ENCODE measurements around the gene PTPRU. TPM values are rescaled to one million over a fixed set of nuclear protein-coding genes. Genes with fewer than 3 reads are reported as not detected.

Gene PTPRU
- total RNA-seq, 1 experiment from 2014 or later = 45.5 TPM

DNA sequence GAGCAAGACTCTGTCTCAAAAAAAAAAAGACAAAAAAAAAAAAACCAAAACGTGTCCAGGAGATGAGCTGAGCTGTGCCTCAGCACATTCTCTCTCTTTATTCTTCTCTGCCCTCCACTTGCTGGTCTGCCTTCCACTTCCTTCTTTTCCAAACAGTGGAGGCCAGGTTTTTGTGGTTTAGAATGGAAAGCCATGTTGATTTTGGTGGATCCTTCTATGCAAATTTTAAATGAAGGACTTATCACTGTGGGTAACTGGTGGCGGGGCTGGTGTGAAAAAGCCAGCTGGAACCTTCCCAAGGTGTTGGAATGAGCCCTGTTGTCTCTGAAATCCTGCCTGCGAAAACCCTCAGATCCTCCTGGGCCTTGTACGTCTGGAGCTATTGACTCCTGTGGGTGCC is 61.9 kb downstream of the PTPRU start:
- H3K4ac ChIP-seq (ENCODE audit: low read depth, low read length) = no peak overlapping the region
- H2AFZ ChIP-seq (ENCODE audit: low read length) = no peak overlapping the region
- no peak overlapping the region for H3K4me3 Mint-ChIP-seq
- no peak overlapping the region for H3K23ac ChIP-seq (ENCODE audit: insufficient read length, low read depth, low read length)
- H3K36me3 Mint-ChIP-seq (ENCODE audit: insufficient read depth in 1 of 3, low read depth in 3 of 3) = peaks cover 8 to 43% (median 42%) of the 10 kb centered on the region in 3 experiments; a peak in 6 of 7 replicates
- no peaks in the 10 kb centered on the region for H3K23me2 ChIP-seq (ENCODE audit: insufficient read length, low read depth, low read length, poor library complexity, severe bottlenecking)
- H3K56ac ChIP-seq (ENCODE audit: insufficient read length, low read depth, low read length) = no peak overlapping the region
- no peak overlapping the region for H2BK20ac ChIP-seq (ENCODE audit: low read depth, low read length, poor library complexity, severe bottlenecking)
- H3K79me1 ChIP-seq (ENCODE audit: insufficient read depth, low read depth, low read length, poor library complexity, severe bottlenecking) = no peaks in the 10 kb centered on the region
- TF ChIP-seq, protein P1, sequence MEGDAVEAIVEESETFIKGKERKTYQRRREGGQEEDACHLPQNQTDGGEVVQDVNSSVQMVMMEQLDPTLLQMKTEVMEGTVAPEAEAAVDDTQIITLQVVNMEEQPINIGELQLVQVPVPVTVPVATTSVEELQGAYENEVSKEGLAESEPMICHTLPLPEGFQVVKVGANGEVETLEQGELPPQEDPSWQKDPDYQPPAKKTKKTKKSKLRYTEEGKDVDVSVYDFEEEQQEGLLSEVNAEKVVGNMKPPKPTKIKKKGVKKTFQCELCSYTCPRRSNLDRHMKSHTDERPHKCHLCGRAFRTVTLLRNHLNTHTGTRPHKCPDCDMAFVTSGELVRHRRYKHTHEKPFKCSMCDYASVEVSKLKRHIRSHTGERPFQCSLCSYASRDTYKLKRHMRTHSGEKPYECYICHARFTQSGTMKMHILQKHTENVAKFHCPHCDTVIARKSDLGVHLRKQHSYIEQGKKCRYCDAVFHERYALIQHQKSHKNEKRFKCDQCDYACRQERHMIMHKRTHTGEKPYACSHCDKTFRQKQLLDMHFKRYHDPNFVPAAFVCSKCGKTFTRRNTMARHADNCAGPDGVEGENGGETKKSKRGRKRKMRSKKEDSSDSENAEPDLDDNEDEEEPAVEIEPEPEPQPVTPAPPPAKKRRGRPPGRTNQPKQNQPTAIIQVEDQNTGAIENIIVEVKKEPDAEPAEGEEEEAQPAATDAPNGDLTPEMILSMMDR (conservative IDR thresholded peaks at IDR 0.05) = no peak
- no peak overlapping the region for H4K8ac ChIP-seq (replicated peaks; ENCODE audit: insufficient read length, low read depth, low read length)
- no peaks in the 10 kb centered on the region for H3K4me1 ChIP-seq (ENCODE audit: insufficient read depth, low read length)
- H3K4me1 Mint-ChIP-seq = peaks cover 8 to 13% of the 10 kb centered on the region in 2 experiments
- H3K27me3 ChIP-seq (ENCODE audit: insufficient read depth, low read length) = no peaks in the 10 kb centered on the region
- H4K20me1 ChIP-seq (ENCODE audit: control insufficient read depth, insufficient read depth, insufficient read length) = no peaks in the 10 kb centered on the region
- no peak for DNase-seq
- H3K18ac ChIP-seq (ENCODE audit: insufficient read length, low read depth, low read length) = no peak overlapping the region
- no peak overlapping the region for H2BK15ac ChIP-seq (ENCODE audit: low read depth, low read length)
- no peak overlapping the region for H2BK5ac ChIP-seq (ENCODE audit: insufficient read length, low read length)
- no peaks in the 10 kb centered on the region for H3K27me3 Mint-ChIP-seq (ENCODE audit: low read depth)
- no peak overlapping the region for H4K5ac ChIP-seq (ENCODE audit: insufficient read length, low read depth, low read length)
- no peaks in the 10 kb centered on the region for H3K79me2 ChIP-seq (ENCODE audit: insufficient read depth, low read length)
- H3T11ph ChIP-seq (ENCODE audit: low read length) = no peak overlapping the region
- no peak overlapping the region for H4K91ac ChIP-seq (ENCODE audit: insufficient read length, low read depth, low read length)
- no peak overlapping the region for H2BK12ac ChIP-seq (ENCODE audit: insufficient read length, low read depth, low read length)
- no peak overlapping the region for H3K9ac ChIP-seq (ENCODE audit: extremely low read depth, insufficient read length, low read length)
- no peaks in the 10 kb centered on the region for H3K9me3 ChIP-seq (ENCODE audit: control insufficient read depth, low read depth, low read length)
- H3K14ac ChIP-seq (ENCODE audit: insufficient read depth, low read length) = no peak overlapping the region
- no peak overlapping the region for H3K4me2 ChIP-seq (ENCODE audit: insufficient read depth, insufficient read length, low read length)
- H3K27ac ChIP-seq (ENCODE audit: insufficient read length, low read depth, low read length) = no peak overlapping the region
- no CpG with 5 or more reads among the region's 4 CpGs for WGBS (ENCODE audit: extremely low coverage, insufficient read length, low lambda C conversion rate)
- H2AK5ac ChIP-seq (ENCODE audit: insufficient read length, low read length) = no peak overlapping the region
- H3K9me3 Mint-ChIP-seq = no peaks in the 10 kb centered on the region; a peak in 2 of 5 replicates
- H3K27ac Mint-ChIP-seq = peak overlapping the region in 1 of 3 experiments; percentile 18; a peak in 2 of 7 replicates
- no peak overlapping the region for H2BK120ac ChIP-seq (ENCODE audit: low read depth, low read length, poor library complexity, severe bottlenecking)

Data from H9 (cell line).